Measurements from ENCODE around the gene IPO4. TPM values are rescaled to one million over a fixed set of nuclear protein-coding genes. Genes with fewer than 3 reads are reported as not detected.

IPO4 gene, protein sequence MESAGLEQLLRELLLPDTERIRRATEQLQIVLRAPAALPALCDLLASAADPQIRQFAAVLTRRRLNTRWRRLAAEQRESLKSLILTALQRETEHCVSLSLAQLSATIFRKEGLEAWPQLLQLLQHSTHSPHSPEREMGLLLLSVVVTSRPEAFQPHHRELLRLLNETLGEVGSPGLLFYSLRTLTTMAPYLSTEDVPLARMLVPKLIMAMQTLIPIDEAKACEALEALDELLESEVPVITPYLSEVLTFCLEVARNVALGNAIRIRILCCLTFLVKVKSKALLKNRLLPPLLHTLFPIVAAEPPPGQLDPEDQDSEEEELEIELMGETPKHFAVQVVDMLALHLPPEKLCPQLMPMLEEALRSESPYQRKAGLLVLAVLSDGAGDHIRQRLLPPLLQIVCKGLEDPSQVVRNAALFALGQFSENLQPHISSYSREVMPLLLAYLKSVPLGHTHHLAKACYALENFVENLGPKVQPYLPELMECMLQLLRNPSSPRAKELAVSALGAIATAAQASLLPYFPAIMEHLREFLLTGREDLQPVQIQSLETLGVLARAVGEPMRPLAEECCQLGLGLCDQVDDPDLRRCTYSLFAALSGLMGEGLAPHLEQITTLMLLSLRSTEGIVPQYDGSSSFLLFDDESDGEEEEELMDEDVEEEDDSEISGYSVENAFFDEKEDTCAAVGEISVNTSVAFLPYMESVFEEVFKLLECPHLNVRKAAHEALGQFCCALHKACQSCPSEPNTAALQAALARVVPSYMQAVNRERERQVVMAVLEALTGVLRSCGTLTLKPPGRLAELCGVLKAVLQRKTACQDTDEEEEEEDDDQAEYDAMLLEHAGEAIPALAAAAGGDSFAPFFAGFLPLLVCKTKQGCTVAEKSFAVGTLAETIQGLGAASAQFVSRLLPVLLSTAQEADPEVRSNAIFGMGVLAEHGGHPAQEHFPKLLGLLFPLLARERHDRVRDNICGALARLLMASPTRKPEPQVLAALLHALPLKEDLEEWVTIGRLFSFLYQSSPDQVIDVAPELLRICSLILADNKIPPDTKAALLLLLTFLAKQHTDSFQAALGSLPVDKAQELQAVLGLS
- 22.2 and 46.8 TPM in 2 replicates for total RNA-seq

DNA sequence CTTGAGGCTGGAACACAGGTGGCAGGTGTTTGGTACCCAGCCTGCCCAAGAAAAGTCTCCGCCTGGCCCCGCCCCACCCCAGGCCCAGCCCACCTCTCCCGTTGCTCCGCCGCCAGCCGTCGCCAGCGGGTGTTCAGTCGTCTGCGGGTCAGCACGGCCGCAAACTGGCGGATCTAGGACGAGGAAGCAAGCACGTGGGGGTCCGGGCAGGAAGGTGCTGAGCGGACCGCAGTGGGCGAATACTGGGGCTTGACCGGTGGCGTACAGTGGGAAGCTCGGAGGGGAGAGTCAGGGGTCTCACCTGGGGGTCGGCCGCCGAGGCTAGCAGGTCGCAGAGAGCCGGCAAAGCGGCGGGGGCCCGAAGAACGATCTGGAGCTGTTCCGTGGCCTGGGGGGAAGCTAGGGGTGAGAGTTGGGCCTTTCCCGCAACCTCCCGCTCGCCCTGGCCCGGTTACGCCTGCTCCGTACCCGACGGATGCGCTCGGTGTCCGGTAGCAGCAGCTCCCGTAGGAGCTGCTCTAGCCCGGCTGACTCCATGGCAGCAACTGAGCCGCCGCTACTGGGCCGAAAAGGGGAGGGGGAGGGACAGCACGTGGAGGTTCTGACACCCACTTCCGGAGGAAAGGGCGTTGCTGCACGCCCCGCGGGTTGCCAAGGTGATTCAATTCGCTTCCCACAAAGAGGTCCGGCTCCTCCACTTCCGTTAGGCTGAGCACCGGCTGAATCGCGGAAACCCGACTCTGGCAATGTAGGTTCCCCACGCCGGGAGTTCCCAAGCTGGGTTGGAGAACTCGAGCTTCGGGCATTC lies at the start of gene IPO4:
Gene IPO4 (minus strand): TSS at position 566 of the 808 bp plus-strand sequence. CDS start 29 bp downstream, at position 537.

DNA sequence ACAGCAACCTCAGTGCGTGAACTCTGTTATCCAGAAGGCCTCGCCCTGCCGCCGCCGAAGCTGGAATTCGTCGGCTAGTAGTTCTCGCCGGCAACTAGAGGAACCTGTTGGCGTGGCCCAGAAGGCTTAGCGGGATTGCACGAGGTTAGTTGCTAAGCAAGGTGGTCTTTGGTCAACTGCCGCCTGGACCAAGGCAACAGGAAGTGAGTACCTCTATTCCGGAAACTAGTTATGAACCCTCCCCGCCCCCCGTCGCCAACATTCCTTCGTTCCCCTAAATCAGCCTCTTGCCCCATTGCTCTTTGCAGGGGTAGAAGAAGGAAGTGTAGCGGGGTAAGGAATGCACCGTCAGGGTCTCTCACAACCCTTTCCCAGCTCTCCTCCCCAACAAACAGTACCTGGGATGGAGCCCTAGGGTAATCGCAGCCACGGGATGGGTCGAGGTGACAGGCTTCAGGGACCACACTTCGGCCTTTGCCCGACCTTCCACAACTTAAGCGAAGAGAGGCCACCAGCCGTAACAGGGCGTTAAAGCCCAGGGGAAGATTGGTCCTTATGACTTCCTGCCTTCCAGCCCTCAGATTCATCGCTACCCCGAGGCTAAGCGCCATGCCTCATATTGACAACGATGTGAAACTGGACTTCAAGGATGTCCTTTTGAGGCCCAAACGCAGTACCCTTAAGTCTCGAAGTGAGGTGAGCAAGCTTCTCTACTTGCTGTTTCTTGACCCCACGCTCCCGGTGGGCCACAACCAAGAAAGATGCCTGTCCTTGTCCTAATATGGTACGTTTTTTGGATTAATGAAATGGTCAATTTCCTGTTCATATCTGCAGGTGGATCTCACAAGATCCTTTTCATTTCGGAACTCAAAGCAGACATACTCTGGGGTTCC lies 44.3 kb upstream of the IPO4 start, which contains the start of gene GMPR2:
Gene GMPR2 (plus strand): TSS at position 285 of the 893 bp plus-strand sequence. CDS start 325 bp downstream, at position 610.

DNA sequence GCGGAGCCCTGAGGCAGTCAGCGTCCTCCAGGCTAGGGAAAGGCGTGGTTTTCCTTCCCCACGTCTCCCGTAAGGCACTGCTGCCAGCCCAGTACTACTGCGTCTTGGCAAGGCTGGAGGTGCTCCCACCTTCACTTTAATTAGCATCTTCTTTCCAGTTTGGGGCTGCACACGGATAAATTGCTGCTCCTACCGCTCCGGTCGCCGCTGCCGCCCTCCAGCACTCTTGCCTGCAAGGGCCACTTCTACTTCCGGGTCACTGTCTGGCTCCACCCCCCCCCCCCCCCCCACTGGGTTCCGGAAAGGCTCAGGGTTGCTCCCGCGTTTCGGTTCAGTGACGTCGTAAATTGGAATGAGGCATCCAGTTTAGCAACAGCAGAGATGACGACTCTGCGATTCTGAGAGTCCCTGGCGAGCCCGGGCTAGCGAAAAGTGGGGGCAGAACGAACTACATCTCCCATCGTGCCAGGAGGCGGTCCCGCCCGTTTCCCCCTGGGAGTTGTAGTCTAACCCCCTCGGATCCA lies 43.6 kb upstream of the IPO4 start, which contains the start of gene NEDD8:
Gene NEDD8 (minus strand): TSS at position 247 of the 524 bp plus-strand sequence. CDS start 100 bp downstream, at position 147.

DNA sequence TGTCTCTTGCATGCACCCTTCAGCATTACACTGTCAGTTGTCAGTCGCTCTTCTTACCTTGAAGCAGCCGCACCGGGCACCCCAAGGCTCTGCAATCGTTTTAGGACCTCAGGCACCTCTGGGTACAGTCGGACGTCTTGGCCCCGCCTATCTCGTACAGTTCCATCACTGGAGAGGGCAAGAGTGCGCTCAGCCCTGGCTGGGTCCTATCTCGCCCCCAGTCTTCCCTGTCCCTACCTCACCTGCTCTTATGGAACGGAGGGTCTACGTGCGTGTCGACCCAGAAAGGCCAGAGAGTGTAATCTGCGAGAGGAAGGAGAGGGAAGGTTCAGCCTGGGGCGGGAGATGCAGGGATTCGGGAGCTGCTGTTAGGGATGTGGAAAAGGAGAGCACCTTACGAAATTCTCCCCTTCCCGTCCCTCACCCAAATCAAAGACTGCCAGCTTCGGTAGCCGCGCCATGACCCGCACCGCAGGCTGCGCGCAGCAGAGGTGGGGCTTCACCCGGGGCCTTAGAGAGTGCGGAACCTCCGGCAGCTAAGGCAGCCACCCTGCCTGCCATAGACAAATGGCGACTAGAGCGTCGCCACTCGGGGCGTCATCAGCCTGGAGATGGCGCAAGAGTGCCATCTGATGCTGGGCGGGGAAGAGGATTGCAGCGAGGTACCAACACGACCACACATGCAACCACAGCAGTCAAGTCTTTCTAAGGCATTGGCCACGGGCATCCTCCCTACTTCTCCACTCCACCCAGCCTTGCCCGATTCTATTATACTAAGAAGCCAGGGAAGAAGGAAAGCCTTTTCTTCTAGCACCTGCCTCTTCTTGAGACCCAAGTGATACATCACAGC lies 27.1 kb upstream of the IPO4 start, which contains the start of gene MDP1:
Gene MDP1 (minus strand): TSS at position 572 of the 850 bp plus-strand sequence. CDS start 111 bp downstream, at position 461.

DNA sequence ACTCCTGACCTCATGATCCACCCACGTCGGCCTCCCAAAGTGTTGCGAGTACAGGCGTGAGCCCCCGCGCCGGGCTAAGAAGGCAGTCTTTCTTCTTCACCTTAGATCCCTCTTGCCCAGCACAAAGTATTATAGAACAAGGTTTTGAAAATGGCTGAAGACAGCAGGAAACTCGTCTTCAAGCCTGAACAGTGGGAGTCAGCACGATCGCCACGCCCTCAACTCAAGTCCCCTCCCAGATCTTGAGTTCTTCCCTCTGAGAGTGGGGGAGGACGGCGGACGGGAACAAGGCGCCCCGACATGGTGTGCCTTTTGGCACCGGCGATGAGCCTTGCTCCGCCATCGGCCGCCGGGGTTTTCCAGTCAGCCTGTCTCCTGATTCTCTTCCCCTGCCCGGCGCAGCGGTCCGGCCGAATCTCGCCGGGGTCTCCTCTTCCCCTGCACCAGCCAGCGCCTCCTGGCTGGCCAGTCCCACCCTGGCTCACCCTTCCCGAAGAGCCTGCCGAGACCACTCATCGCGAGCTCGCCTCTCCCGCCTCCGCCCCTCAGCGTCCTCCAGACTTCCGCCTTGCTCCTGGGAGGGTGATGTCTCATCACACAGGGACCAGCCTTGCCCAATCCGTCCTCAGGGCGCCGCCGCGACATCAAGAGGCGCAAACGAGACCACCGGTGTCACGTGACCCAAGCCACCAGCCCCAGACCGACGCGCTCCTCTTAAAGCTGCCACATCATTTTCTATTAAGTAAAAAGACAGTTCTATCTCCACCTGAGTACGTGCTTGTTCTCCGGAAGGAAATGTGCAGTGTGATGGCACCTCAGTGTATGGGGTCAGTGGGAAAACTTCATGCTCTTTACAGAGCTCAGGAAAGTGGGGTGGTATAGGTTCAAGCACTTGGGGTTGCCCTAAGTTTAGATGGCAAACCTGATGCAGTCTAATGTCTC lies 24.6 kb upstream of the IPO4 start, which contains the start of gene CHMP4A:
Gene CHMP4A (minus strand): TSS at position 565 of the 942 bp plus-strand sequence. CDS start 49 bp downstream, at position 516.

DNA sequence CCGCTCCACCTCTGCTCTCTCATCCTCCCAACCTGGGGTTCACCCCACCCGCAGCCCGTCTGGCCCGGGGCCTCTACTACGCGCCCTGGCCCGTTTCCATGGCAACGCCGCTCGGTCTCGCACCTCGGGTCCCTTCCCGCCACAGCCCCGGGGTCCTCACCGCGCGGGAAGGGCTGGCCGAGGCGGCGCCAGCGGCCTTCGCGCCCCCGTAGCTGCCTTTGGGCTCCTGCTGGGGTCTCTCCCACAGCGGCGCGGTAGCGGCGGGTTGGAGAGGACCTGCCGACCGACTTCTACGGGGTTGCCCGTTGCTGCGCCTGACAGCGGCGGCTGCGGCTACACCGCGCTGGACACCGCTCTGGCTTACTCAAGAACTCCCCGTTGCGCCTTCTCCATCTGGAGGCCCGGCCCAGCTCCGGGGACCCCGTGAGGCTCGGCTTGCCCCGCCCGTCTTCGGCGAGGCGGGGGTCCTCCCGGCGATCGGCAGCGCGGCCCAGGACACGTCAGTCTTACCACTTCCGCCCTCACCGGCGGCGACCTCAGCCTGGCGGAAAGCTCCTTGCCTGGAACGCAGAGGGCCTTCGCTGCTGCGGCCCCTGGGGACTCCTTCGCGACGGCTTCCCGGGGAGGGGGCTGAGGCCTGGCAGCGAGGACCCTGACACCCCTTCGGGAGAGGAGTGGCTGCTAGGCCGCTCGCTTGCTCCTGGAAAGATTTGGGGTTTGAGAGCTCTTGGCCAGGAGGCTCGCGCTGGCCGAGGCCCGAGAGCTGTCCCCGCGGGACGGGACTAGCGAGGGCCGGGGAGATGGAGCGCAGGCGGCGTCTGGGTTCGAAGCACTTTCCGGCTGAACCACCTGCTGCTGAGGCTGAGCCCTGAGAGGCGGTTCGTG lies 6.8 kb upstream of the IPO4 start, which contains the start of gene TM9SF1:
Gene TM9SF1 (minus strand): TSS at position 256 of the 885 bp plus-strand sequence. CDS start 422 bp downstream, outside the sequence.

DNA sequence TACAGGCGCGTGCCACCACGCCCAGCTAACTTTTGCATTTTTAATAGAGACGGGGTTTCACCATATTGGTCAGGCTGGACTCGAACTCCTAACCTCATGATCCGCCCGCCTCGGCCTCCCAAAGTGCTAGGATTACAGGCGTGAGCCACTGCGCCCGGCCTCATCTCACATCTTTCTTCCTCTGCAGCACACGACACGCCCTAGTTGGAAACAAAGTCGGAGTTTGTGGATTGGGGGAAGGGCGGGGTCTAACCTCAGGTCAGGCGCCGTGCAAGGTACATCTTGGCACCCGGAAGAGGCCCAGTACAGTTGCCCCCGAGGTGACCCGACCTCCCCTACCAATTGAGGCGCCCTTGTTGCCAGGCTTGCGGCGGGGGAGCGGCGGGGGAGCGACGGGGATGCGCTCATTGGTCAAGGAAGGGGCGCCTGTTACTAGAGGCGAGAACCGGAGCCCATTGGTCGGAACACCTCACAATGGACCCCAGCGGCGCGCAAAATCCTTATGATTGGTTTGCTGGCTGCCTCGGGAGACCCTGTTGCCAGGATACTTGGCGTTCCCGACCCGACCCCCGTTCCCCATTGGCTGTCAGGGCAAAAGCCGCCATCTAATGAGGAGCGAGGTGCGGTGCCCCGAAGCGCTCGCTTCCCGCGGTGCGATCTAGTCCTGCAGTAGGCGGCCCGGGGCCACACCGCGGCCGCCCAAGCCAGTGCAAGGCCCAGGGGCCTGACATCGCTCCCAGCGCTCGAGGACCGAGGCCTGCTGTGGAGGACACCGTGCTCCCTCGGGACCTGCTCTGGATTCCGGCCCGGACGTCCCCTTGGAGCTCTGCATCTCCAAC lies 17.0 kb downstream of the IPO4 start, which contains the start of gene REC8:
Gene REC8 (plus strand): TSS at position 659 of the 839 bp plus-strand sequence. CDS start 473 bp downstream, outside the sequence.

DNA sequence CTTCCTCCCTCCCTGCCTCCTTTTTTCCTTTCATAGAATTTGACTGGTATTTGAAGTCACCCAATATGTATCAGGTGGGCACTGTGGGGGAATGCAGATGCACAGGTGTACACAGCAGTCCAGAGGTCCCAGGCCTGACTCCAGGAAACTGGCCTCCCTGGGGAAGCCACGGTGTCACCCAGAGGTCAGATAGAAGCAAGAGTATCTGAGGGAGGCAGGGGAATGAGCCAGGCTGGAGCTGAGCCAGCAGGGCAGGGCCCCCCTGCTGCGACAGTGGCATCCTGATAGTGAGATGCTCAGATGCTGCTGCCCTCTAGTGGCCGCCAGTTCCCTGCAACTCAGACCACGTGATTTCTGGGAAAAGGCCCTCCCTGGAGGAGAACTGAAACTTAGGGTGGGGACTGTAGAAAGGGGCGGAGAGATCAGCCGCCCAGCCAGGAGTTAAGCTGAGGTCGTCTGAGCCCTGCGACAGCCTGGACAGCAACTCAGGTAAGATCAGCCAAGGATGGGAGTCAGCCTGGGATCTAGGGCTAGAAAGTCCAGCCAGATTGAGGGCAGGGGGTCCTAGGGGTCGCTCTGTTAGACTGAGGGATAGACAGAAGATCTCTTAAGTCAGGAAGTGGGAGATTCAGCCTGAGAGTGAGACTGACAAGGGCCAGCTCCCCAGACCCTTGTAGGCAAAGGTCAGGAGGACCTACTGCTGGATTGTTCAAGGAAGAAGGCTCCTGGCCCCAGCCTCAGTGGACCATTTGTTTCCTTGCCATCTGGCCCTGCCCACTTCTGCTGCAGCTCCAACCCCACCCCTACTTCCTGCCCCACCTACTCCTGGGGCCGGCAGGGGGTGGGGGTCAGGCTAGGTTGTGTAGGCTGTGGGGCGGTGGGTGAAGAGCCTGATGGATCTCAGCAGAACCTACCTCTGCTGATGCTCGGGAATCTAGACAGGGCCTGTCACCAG lies 27.5 kb downstream of the IPO4 start, which contains the start of gene IRF9:
Gene IRF9 (plus strand): TSS at position 416 of the 955 bp plus-strand sequence. CDS start 880 bp downstream, outside the sequence.

DNA sequence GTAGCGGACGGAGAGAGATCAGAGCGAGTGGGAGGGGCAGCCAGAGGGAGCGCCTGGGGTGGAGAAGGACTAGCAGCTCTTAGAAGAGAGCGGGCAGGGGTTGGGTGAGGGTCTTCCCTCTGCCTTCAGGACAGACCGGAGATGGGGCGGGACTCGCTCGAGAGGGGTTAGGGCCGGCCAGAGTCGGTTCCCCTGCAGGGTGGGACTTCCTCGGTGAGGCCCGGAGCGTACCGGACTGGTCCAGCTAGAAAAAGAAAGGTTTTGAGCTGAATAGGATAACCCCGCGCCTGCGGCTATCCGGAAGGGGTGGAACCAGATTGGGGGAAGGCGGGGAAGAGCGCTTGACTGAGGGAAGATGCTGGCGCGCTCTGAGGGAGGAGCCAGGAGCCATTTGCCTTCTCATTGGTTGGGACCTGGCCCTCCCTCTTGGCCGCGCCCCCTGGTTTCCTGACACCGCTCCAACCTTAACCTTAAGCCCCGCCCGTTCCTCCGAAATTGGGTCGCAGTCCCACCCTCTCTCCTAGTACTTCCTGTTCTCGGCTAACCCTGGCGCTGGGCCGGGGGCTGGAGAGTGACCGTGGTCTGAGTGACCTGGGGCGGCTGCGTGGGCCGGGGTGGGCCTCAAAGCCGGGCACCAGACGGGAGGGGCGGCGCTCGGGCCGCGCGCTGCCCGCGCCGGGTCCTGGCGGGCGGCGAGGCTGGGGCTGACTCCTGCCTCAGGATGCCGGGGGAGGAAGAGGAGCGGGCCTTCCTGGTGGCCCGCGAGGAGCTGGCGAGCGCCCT lies 41.4 kb downstream of the IPO4 start, which contains the start of gene RNF31:
Gene RNF31 (plus strand): TSS at position 521 of the 783 bp plus-strand sequence. CDS start 201 bp downstream, at position 722.

DNA sequence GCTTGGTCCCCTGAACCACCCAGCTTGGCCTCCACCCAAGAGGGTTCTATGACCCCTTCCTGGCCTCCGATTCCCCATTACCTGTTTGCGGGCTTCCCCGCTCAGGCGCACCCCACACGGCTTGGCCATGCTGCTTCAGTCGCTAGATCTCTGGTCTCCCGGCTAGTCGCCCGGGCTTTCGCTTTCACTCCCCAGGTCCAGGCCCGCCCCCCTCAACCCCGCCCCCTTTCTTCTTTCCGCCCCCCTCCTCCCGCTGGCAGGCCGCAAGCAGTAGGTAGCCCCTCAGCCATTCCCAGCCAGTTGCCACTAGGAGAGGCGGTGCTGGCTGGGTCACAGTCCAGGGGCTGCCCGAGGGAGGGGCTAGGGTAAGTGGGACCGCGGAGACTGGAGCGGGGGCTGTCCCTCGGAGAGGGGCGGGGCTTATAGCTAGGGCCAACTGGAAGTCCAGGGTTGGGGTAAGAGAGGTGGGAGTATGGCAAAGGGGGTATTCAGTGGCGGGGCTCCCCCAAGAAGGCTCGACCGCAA lies 42.1 kb downstream of the IPO4 start, which contains the start of gene PSME2:
Gene PSME2 (minus strand): TSS at position 158 of the 525 bp plus-strand sequence. CDS start 29 bp downstream, at position 129.

DNA sequence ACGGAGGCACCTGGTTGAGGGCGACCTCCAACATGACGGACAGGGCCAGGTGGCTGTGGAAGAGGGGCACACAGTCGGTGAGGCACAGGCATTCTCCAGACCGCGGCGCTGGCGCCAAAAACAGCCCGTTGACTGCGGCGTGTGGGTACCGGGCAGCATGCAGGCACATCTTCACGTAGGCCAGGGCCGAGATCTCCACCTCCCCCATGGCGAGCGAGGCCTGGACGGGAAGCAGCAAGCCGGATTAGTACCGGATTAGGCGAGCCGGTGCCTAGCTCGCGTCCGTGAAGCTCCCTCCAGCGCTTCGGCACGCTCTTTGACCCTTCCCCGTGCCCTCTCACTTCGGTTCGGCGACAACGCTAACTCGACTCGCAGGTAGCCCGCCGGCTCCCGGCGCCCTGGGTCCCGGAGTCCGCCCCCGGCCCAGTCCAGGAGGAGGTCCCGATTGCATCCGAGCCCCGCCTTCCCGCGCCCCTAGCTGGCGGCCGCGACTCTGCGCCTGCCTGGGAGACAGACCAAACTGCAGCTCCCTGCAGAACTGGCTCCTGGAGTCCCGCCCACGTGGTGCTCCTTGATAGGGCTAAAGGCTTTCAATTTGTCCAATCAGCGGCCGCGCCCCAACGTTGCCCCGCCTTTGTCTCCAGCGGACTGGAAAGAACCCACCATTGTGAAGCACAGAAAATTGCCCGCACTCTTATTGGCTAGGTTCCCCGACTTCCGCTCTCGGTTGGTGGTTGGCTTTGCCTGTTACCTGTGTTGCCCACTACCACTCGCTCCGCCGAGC lies 47.3 kb downstream of the IPO4 start, which contains the start of gene EMC9:
Gene EMC9 (minus strand): TSS at position 495 of the 784 bp plus-strand sequence. CDS start 287 bp downstream, at position 208.

Data from bladder microvascular endothelial cell (primary cell).